ENCODE data around the gene GADD45G. TPM values are rescaled to one million over a fixed set of nuclear protein-coding genes. Genes with fewer than 3 reads are reported as not detected.

Gene GADD45G
- total and polyA plus RNA-seq, 2 of the 4 experiments (the other 2 are of a cell fraction): 0.15 TPM; not detected in 1

DNA sequence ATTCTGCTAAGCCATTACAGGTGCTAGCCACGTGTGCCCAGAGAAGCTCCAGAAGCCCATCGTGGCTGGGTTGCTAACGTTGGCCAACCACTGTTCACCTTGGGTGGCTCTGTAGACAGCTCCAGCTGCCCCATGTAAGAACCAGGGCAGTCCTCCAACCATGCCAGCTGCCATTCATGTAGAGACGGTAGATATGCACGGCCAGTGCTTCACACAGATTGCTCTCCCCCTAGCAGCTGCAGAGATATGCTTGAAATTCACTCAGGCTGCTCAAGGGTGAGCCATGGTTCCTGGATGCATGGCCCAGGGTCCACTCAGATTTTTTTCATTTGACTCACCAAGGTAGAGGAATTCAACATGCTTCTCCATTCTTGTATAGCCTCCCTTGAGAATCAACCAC is 31.0 kb downstream of the GADD45G start:
- POLR2A ChIA-PET (ENCODE audit: unreplicated experiment): no interaction called here
- no peak overlapping the region for H3K56ac ChIP-seq (ENCODE audit: extremely low read depth, insufficient read depth, low read length)
- H3K4me1 ChIP-seq (ENCODE audit: control insufficient read depth, insufficient read depth, low read length): no peaks in the 10 kb centered on the region
- H3K4ac ChIP-seq (ENCODE audit: low read depth, low read length): no peak overlapping the region
- in situ Hi-C loops (cut with MboI; ENCODE audit: low sequenced_read_pairs) (no loop called here), dilution Hi-C loops (cut with HindIII; ENCODE audit: low sequenced_read_pairs, unreplicated experiment) (no loop called here), intact Hi-C loops (cut with micrococcal nuclease) (no loop called here)
- no peak overlapping the region for H2BK120ac ChIP-seq (ENCODE audit: low read depth, low read length)
- no peak overlapping the region for H3K18ac ChIP-seq (ENCODE audit: low read depth, low read length)
- no peak for TF ChIP-seq RCOR1 (IDR thresholded peaks at IDR 0.05; ENCODE audit: insufficient replicate concordance, low read length)
- no peak for TF ChIP-seq POLR2A (IDR thresholded peaks at IDR 0.05; ENCODE audit: low read depth, low read length)
- TF ChIP-seq RFX5 (IDR thresholded peaks at IDR 0.05; ENCODE audit: low read depth, low read length): no peak
- TF ChIP-seq SMC3 (IDR thresholded peaks at IDR 0.05; ENCODE audit: low read depth, low read length): no peak
- TF ChIP-seq, protein P1, sequence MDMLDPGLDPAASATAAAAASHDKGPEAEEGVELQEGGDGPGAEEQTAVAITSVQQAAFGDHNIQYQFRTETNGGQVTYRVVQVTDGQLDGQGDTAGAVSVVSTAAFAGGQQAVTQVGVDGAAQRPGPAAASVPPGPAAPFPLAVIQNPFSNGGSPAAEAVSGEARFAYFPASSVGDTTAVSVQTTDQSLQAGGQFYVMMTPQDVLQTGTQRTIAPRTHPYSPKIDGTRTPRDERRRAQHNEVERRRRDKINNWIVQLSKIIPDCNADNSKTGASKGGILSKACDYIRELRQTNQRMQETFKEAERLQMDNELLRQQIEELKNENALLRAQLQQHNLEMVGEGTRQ (IDR thresholded peaks at IDR 0.05; ENCODE audit: low read depth, low read length): no peak
- no peak for TF ChIP-seq MAZ (IDR thresholded peaks at IDR 0.05; ENCODE audit: borderline replicate concordance, low read depth, low read length)
- TF ChIP-seq, protein P2, sequence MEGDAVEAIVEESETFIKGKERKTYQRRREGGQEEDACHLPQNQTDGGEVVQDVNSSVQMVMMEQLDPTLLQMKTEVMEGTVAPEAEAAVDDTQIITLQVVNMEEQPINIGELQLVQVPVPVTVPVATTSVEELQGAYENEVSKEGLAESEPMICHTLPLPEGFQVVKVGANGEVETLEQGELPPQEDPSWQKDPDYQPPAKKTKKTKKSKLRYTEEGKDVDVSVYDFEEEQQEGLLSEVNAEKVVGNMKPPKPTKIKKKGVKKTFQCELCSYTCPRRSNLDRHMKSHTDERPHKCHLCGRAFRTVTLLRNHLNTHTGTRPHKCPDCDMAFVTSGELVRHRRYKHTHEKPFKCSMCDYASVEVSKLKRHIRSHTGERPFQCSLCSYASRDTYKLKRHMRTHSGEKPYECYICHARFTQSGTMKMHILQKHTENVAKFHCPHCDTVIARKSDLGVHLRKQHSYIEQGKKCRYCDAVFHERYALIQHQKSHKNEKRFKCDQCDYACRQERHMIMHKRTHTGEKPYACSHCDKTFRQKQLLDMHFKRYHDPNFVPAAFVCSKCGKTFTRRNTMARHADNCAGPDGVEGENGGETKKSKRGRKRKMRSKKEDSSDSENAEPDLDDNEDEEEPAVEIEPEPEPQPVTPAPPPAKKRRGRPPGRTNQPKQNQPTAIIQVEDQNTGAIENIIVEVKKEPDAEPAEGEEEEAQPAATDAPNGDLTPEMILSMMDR (conservative IDR thresholded peaks at IDR 0.05; ENCODE audit: low read depth, low read length): no peak
- TF ChIP-seq, protein P3, sequence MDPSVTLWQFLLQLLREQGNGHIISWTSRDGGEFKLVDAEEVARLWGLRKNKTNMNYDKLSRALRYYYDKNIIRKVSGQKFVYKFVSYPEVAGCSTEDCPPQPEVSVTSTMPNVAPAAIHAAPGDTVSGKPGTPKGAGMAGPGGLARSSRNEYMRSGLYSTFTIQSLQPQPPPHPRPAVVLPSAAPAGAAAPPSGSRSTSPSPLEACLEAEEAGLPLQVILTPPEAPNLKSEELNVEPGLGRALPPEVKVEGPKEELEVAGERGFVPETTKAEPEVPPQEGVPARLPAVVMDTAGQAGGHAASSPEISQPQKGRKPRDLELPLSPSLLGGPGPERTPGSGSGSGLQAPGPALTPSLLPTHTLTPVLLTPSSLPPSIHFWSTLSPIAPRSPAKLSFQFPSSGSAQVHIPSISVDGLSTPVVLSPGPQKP (IDR thresholded peaks at IDR 0.05; ENCODE audit: borderline replicate concordance, low read depth, low read length): no peak
- H3K23ac ChIP-seq (ENCODE audit: low read depth, low read length): no peak overlapping the region
- no peak overlapping the region for H4K5ac ChIP-seq (ENCODE audit: low read depth, low read length)
- H2BK15ac ChIP-seq (ENCODE audit: low read depth, low read length): no peak overlapping the region
- no TSS peak for BruUV-seq (replicated peaks)
- H2BK5ac ChIP-seq (ENCODE audit: low read depth, low read length, poor library complexity, severe bottlenecking): no peak overlapping the region
- H3K4me3 ChIP-seq (ENCODE audit: insufficient read depth, low read depth, low read length): no peak overlapping the region
- 20% methylated on average over 5 of the region's 5 CpGs; no CpG with 5 or more reads in 1 of the 2 experiments for WGBS, 2 experiments (ENCODE audit: extremely low coverage in 2 of 2, insufficient read length in 1 of 2)
- no peak overlapping the region for H2AK9ac ChIP-seq (replicated peaks; ENCODE audit: low read depth, low read length, poor library complexity)
- H3K27ac ChIP-seq (ENCODE audit: insufficient read depth, low read length): no peak overlapping the region
- H3K9me3 ChIP-seq (ENCODE audit: control insufficient read depth, insufficient read depth, low read length): no peaks in the 10 kb centered on the region
- H3K4me2 ChIP-seq (ENCODE audit: low read depth, low read length): no peak overlapping the region
- H3K36me3 ChIP-seq (ENCODE audit: control insufficient read depth, insufficient read depth, low read length): no peaks in the 10 kb centered on the region
- CTCF ChIA-PET: no interaction called here
- DNase-seq: no peak
- no peak for ATAC-seq (ENCODE audit: low read depth)
- no peaks in the 10 kb centered on the region for H4K20me1 ChIP-seq (ENCODE audit: insufficient read depth, low read length)
- H4K91ac ChIP-seq (ENCODE audit: insufficient read depth, low read depth, low read length): no peak overlapping the region
- H3K14ac ChIP-seq (replicated peaks; ENCODE audit: low read depth, low read length): no peak overlapping the region
- no peak overlapping the region for H4K8ac ChIP-seq (ENCODE audit: low read depth in 2 of 2, low read length in 2 of 2)
- H2AFZ ChIP-seq (replicated peaks; ENCODE audit: low read length, poor library complexity): no peak overlapping the region
- H3K79me1 ChIP-seq (ENCODE audit: low read depth in 1 of 2, low read length in 2 of 2): no peaks in the 10 kb centered on the region
- H2AK5ac ChIP-seq (ENCODE audit: low read depth, low read length): no peak overlapping the region
- H2BK20ac ChIP-seq (ENCODE audit: low read depth, low read length): no peak overlapping the region
- H3K9ac ChIP-seq (ENCODE audit: low read depth, low read length): no peak overlapping the region
- no peaks in the 10 kb centered on the region for H3K9me1 ChIP-seq (ENCODE audit: insufficient read depth, low read length)
- H3K27me3 ChIP-seq (ENCODE audit: control insufficient read depth, insufficient read depth, low read length): peaks cover 5% of the 10 kb centered on the region; the same call in 1 of the 2 replicates
